Smooth muscle cell (in vitro differentiated cells): ENCODE results near the gene COBL. TPM values are rescaled to one million over a fixed set of nuclear protein-coding genes. Genes with fewer than 3 reads are reported as not detected.

Experiments
- DNase-seq: peaks from one replicate; lab custom pipeline; 2025; ENCODE audit not compliant: unreplicated experiment; lab: John Stamatoyannopoulos, UW
- H2AFZ ChIP-seq: fragments of 200-600 bp; sonication (generic); 2 replicates; pipeline ENCODE4 v1.6.0; 2016; ENCODE audit warnings: antibody characterized with exemption, low read depth, mild to moderate bottlenecking
- H3F3A ChIP-seq: fragments of 200-600 bp; sonication (generic); 2 replicates; pipeline ENCODE4 v1.6.0; 2017; ENCODE audit warnings: antibody characterized with exemption, low read depth
- H3K27ac ChIP-seq: fragments of 200-600 bp; sonication (generic); 2 replicates; pipeline ENCODE4 v1.5.1; 2016; ENCODE audit warnings: low read depth, mild to moderate bottlenecking
- H3K27me3 ChIP-seq: fragments of 200-600 bp; sonication (generic); 2 replicates; pipeline ENCODE4 v1.6.1; 2016; ENCODE audit warnings: low read depth, mild to moderate bottlenecking
- H3K36me3 ChIP-seq: fragments of 200-600 bp; sonication (generic); 2 replicates; pipeline ENCODE4 v1.5.1; 2016; ENCODE audit warnings: low read depth
- H3K4me1 ChIP-seq: fragments of 200-600 bp; sonication (generic); 2 replicates; pipeline ENCODE4 v1.5.1; 2016; ENCODE audit warnings: low read depth
- H3K4me2 ChIP-seq: fragments of 200-600 bp; sonication (generic); 2 replicates; pipeline ENCODE4 v1.6.0; 2016; ENCODE audit warnings: mild to moderate bottlenecking
- H3K4me3 ChIP-seq: fragments of 200-600 bp; sonication (generic); 2 replicates; pipeline ENCODE4 v1.5.1; 2016; ENCODE audit warnings: mild to moderate bottlenecking
- H3K79me2 ChIP-seq: fragments of 200-600 bp; sonication (generic); 2 replicates; pipeline ENCODE4 v1.6.0; 2016; ENCODE audit warnings: low read depth, mild to moderate bottlenecking
- H3K9ac ChIP-seq: fragments of 200-600 bp; sonication (generic); 2 replicates; pipeline ENCODE4 v1.6.0; 2016; ENCODE audit warnings: low read depth
- H3K9me3 ChIP-seq: fragments of 200-600 bp; sonication (generic); replicated peaks from 2 replicates; pipeline ENCODE4 v1.5.1; 2016; ENCODE audit warnings: low read depth
- H4K20me1 ChIP-seq: fragments of 200-600 bp; sonication (generic); 2 replicates; pipeline ENCODE4 v1.6.0; 2016; ENCODE audit warnings: low read depth
- WGBS: methylation state at CpG from one replicate; pipeline ENCODE4 v1.1.7; 2016; ENCODE audit warnings: low lambda C conversion rate; 5-methylcytosine and 5-hydroxymethylcytosine counted together
- polyA plus RNA-seq: library from polyadenylated mRNA; unstranded; fragments of >200 nt; fragmentation: Nextera tagmentation; extraction: Ambion mirVana; gene quantifications from 2 replicates; pipeline ENCODE4 v1.2.1, GENCODE V29; 2016
- total RNA-seq: library from RNA; depleted of rRNA; stranded (reverse); fragments of >200 nt; gene quantifications from 2 replicates; pipeline ENCODE4 v1.2.3, GENCODE V29; 2014
- TF ChIP-seq, protein P1 (sequence below): fragments of 200-600 bp; sonication (generic); IDR thresholded peaks from 2 replicates; pipeline ENCODE4 v1.5.1; 2017; ENCODE audit warnings: borderline replicate concordance, mild to moderate bottlenecking, antibody characterized with exemption; ENCODE audit not compliant: insufficient read depth, poor library complexity, severe bottlenecking

Gene COBL
- total and polyA plus RNA-seq, 2 experiments from 2014 or later = 0.47 to 2.8 TPM

DNA sequence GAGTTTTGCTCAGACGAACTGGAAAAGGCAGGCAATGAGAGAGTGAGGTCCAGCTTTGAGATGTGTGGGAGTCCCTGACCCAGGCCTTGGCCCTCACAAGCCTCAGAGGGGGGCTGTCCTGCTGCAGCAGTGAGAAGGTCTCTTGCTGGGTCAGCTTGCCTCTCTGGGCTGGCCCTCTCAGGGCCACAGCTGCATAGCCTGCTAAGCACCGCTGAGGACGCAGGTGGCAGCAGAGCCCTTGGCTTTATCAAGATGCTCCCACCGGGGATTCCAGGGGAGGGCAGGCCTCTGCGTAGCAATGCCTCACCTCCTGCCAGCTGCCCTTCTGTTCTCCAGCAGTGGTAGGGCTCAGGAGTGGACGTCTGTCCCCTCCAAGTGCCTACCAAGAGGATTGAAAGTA is 128.7 kb downstream of the COBL start:
- H3K4me1 ChIP-seq = no peaks in the 10 kb centered on the region
- no peak overlapping the region for H3K4me3 ChIP-seq
- no peaks in the 10 kb centered on the region for H4K20me1 ChIP-seq
- H3K9me3 ChIP-seq = no peaks in the 10 kb centered on the region
- no peak overlapping the region for H3K4me2 ChIP-seq
- H3K9ac ChIP-seq = no peak overlapping the region
- H3K27ac ChIP-seq = no peak overlapping the region
- H3F3A ChIP-seq = peaks cover 4% of the 10 kb centered on the region
- WGBS = 66% methylated on average over 6 of the region's 6 CpGs
- no peak for DNase-seq
- H3K36me3 ChIP-seq = no peaks in the 10 kb centered on the region
- no peaks in the 10 kb centered on the region for H3K27me3 ChIP-seq
- no peaks in the 10 kb centered on the region for H3K79me2 ChIP-seq
- TF ChIP-seq, protein P1, sequence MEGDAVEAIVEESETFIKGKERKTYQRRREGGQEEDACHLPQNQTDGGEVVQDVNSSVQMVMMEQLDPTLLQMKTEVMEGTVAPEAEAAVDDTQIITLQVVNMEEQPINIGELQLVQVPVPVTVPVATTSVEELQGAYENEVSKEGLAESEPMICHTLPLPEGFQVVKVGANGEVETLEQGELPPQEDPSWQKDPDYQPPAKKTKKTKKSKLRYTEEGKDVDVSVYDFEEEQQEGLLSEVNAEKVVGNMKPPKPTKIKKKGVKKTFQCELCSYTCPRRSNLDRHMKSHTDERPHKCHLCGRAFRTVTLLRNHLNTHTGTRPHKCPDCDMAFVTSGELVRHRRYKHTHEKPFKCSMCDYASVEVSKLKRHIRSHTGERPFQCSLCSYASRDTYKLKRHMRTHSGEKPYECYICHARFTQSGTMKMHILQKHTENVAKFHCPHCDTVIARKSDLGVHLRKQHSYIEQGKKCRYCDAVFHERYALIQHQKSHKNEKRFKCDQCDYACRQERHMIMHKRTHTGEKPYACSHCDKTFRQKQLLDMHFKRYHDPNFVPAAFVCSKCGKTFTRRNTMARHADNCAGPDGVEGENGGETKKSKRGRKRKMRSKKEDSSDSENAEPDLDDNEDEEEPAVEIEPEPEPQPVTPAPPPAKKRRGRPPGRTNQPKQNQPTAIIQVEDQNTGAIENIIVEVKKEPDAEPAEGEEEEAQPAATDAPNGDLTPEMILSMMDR = no peak
- no peak overlapping the region for H2AFZ ChIP-seq

DNA sequence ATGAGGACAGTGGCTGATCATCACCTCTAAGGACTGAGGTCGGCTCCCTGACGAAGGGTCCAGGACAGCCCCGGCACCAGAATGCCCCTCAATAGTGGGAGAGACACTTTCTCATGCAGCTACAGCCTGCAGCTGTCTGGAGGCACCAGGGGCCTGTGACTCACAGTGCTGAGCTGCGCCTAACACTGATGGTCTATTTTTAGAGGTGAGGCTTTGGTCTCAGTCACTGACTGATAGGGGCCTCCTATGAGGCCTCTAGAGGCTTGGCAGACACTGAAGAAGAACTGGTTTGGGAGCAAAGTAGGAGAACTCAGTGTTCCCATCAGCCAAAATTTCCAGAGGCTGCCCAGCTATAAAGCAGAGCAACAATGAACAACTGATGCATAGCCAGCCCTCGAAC is 130.1 kb downstream of the COBL start:
- no peak overlapping the region for H3K9ac ChIP-seq
- H3K36me3 ChIP-seq = no peaks in the 10 kb centered on the region
- no peaks in the 10 kb centered on the region for H3K4me1 ChIP-seq
- H3K4me2 ChIP-seq = peak overlapping the region; percentile 72
- no peaks in the 10 kb centered on the region for H4K20me1 ChIP-seq
- TF ChIP-seq, protein P1 = no peak
- peak overlapping the region; percentile 39 for H3K27ac ChIP-seq
- H3F3A ChIP-seq = peaks cover 4% of the 10 kb centered on the region
- H3K79me2 ChIP-seq = no peaks in the 10 kb centered on the region
- no peak overlapping the region for H3K4me3 ChIP-seq
- H3K27me3 ChIP-seq = no peaks in the 10 kb centered on the region
- WGBS = 24% methylated on average over 5 of the region's 5 CpGs
- DNase-seq = no peak
- H3K9me3 ChIP-seq = no peaks in the 10 kb centered on the region
- H2AFZ ChIP-seq = no peak overlapping the region

DNA sequence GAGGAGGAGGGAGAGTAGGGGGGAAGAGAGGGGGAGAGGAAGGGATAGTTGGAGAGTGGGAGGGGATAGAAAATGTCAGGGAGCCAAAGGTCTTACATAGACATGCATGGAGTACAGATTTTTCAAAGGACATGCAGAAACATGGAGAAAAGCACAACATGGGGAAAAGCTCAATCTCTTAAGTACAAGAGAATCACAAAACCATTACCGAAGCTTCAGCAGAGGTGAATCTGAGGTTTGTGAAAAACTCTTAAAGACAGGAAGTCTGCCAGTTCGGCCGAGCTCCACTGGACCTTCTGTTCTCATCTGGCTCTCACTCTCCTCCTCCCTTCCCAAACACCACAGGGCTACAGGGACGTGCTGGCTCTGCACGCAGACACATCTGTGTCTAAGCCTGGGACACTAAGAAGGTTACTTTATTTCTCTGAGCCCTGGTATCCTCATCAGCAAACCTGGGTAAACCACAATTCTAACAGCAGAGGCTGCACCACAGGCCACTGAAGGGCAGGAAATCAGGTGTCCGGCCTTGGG is 133.9 kb downstream of the COBL start:
- H3K4me2 ChIP-seq = no peak overlapping the region
- no peak for DNase-seq
- H3K9me3 ChIP-seq = no peaks in the 10 kb centered on the region
- no peaks in the 10 kb centered on the region for H4K20me1 ChIP-seq
- WGBS = 75% methylated on average over 6 of the region's 6 CpGs
- no peak overlapping the region for H2AFZ ChIP-seq
- H3K4me3 ChIP-seq = no peak overlapping the region
- no peaks in the 10 kb centered on the region for H3K36me3 ChIP-seq
- H3K27ac ChIP-seq = no peak overlapping the region
- H3K27me3 ChIP-seq = no peaks in the 10 kb centered on the region
- no peak overlapping the region for H3K9ac ChIP-seq
- peaks cover 4% of the 10 kb centered on the region for H3F3A ChIP-seq
- H3K4me1 ChIP-seq = no peaks in the 10 kb centered on the region
- H3K79me2 ChIP-seq = no peaks in the 10 kb centered on the region
- TF ChIP-seq, protein P1 = no peak

DNA sequence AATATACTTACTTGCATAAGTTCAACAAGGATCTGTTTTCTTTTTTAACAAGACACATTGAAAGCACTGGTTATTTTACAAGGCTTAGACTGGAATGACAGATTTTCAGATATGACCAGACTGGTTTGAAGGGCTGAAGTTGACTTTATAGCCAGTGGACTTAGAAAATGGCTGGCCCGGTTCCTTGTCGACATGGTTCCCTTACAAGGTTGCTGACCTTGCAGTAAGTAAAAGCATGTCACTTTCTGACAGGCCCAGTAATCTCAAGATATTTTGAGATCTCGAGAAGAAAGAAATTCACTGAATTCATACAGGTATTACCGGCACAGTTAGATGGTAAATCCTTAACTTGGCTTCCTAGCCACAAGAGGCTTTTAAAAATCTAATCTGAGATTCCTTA is 136.5 kb downstream of the COBL start:
- no peaks in the 10 kb centered on the region for H3K79me2 ChIP-seq
- H3K9ac ChIP-seq = no peak overlapping the region
- H3K27me3 ChIP-seq = no peaks in the 10 kb centered on the region
- no peak overlapping the region for H2AFZ ChIP-seq
- H4K20me1 ChIP-seq = no peaks in the 10 kb centered on the region
- H3K4me3 ChIP-seq = no peak overlapping the region
- H3K27ac ChIP-seq = no peak overlapping the region
- H3F3A ChIP-seq = no peaks in the 10 kb centered on the region
- no peaks in the 10 kb centered on the region for H3K36me3 ChIP-seq
- WGBS = 46% methylated on average over 4 of the region's 4 CpGs
- no peak for DNase-seq
- no peak overlapping the region for H3K4me2 ChIP-seq
- H3K9me3 ChIP-seq = no peaks in the 10 kb centered on the region
- TF ChIP-seq, protein P1 = no peak
- no peaks in the 10 kb centered on the region for H3K4me1 ChIP-seq
